Parathyroid adenoma (tissue), 2 donors: ENCODE results near the gene ZNF736.

Experiments
- H2AFZ ChIP-seq: fragments of 300-600 bp; sonication (generic); one replicate; pipeline ENCODE4 v1.7.0; 2017; ENCODE audit warnings: antibody characterized with exemption, mild to moderate bottlenecking
- H3K27ac ChIP-seq: fragments of 300-600 bp; sonication (generic); one replicate; pipeline ENCODE4 v1.7.0; 2017
- H3K27me3 ChIP-seq: fragments of 300-600 bp; sonication (generic); one replicate; pipeline ENCODE4 v1.7.0; 2017; ENCODE audit warnings: low read length; ENCODE audit not compliant: control insufficient read depth, insufficient read depth
- H3K36me3 ChIP-seq: fragments of 300-600 bp; sonication (generic); one replicate; pipeline ENCODE4 v1.7.0; 2017; ENCODE audit warnings: low read length; ENCODE audit not compliant: control insufficient read depth, insufficient read depth
- H3K4me1 ChIP-seq: fragments of 300-600 bp; sonication (generic); one replicate; pipeline ENCODE4 v1.7.0; 2017; ENCODE audit warnings: control low read depth
- H3K4me2 ChIP-seq: fragments of 300-600 bp; sonication (generic); one replicate; pipeline ENCODE4 v1.7.0; 2017; ENCODE audit warnings: low read length
- H3K4me3 ChIP-seq: fragments of 300-600 bp; sonication (generic); one replicate; pipeline ENCODE4 v1.7.0; 2017; ENCODE audit warnings: low read depth, low read length
- H3K79me2 ChIP-seq: fragments of 300-600 bp; sonication (generic); one replicate; pipeline ENCODE4 v1.7.0; 2017; ENCODE audit warnings: control low read depth
- H3K9ac ChIP-seq: fragments of 300-600 bp; sonication (generic); one replicate; pipeline ENCODE4 v1.7.0; 2017; ENCODE audit warnings: mild to moderate bottlenecking
- H3K9me3 ChIP-seq: fragments of 300-600 bp; sonication (generic); one replicate; pipeline ENCODE4 v1.7.0; 2017; ENCODE audit warnings: low read length; ENCODE audit not compliant: control insufficient read depth
- TF ChIP-seq, protein P1 (sequence below): fragments of 300-600 bp; sonication (generic); IDR thresholded peaks from one replicate; pipeline ENCODE4 v1.7.0; 2017; ENCODE audit warnings: antibody characterized with exemption, mild to moderate bottlenecking
- donor health status: primary hyperparathyroidism.

ZNF736 gene

DNA sequence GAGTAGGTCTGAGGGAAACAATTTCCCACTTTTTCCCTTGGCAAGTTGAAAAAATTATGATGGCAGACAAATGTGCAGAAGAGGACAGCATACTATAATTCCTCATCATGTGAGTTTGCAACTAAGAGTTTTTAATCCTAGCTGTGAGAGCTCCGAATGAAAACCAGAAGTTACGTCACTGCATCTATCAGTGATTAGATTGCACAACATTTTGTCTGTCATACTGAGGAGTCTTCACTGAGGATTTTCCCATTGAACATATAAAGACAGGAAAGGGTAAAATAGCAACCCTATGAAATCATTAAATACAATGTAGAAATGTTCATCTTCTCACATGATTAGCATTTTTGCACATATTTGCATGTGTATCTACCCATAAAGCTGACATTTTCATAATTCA, 45.8 kb downstream of the ZNF736 start:
- TF ChIP-seq, protein P1, sequence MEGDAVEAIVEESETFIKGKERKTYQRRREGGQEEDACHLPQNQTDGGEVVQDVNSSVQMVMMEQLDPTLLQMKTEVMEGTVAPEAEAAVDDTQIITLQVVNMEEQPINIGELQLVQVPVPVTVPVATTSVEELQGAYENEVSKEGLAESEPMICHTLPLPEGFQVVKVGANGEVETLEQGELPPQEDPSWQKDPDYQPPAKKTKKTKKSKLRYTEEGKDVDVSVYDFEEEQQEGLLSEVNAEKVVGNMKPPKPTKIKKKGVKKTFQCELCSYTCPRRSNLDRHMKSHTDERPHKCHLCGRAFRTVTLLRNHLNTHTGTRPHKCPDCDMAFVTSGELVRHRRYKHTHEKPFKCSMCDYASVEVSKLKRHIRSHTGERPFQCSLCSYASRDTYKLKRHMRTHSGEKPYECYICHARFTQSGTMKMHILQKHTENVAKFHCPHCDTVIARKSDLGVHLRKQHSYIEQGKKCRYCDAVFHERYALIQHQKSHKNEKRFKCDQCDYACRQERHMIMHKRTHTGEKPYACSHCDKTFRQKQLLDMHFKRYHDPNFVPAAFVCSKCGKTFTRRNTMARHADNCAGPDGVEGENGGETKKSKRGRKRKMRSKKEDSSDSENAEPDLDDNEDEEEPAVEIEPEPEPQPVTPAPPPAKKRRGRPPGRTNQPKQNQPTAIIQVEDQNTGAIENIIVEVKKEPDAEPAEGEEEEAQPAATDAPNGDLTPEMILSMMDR = no peak
- H3K4me3 ChIP-seq = no peak overlapping the region
- no peaks in the 10 kb centered on the region for H3K27me3 ChIP-seq
- no peak overlapping the region for H2AFZ ChIP-seq
- H3K9ac ChIP-seq = no peak overlapping the region
- H3K4me2 ChIP-seq = no peak overlapping the region
- no peaks in the 10 kb centered on the region for H3K79me2 ChIP-seq
- H3K9me3 ChIP-seq = no peaks in the 10 kb centered on the region
- no peak overlapping the region for H3K27ac ChIP-seq
- H3K36me3 ChIP-seq = no peaks in the 10 kb centered on the region
- no peaks in the 10 kb centered on the region for H3K4me1 ChIP-seq

DNA sequence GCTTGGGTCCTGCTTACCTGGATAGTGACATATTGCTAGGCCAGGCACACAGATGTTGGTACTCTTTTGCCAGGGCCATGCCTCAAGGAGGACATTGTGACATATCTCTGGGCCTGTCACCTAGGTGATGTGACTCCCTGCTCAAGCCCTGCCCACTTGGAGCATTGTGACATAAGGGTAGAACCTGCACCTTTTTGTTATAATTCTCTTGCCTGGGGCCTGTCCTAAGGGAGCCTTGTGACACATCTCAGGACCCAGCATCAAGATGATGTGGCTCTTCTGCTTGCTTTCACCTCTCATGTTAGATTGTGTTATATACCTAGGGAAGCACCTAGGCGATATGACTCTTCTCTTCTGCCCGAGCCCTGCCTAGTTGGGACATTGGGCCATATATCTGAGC, 57.4 kb downstream of the ZNF736 start:
- no peak overlapping the region for H2AFZ ChIP-seq
- H3K27ac ChIP-seq = no peak overlapping the region
- H3K27me3 ChIP-seq = no peaks in the 10 kb centered on the region
- H3K79me2 ChIP-seq = no peaks in the 10 kb centered on the region
- TF ChIP-seq, protein P1 = no peak
- H3K36me3 ChIP-seq = no peaks in the 10 kb centered on the region
- no peaks in the 10 kb centered on the region for H3K4me1 ChIP-seq
- no peak overlapping the region for H3K4me3 ChIP-seq
- no peak overlapping the region for H3K4me2 ChIP-seq
- H3K9ac ChIP-seq = no peak overlapping the region
- no peaks in the 10 kb centered on the region for H3K9me3 ChIP-seq

DNA sequence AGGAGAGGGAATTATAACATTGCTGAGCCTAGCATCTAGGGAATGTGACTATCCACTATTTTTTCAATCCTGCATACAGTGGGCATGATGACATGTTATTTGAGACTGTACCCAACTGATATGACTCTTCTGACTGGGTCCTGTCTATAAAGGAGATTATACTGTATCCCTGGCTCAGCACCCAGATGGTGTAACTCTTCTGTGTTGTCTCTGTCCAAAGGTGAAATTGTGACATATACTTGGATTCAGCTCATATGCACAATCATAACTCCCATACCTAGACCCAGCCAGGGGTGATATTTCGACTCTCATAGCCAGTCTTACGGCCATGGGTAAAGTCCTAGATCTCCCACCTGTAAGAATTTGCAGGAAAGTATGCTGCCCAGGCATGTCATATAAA, 59.3 kb downstream of the ZNF736 start:
- Histone ChIP-seq H3K36me3 (no peaks in the 10 kb centered on the region), H3K4me3 (no peak overlapping the region), H3K4me1 (no peaks in the 10 kb centered on the region), H3K79me2 (no peaks in the 10 kb centered on the region), H3K9me3 (no peaks in the 10 kb centered on the region), H3K4me2 (no peak overlapping the region), H3K27me3 (no peaks in the 10 kb centered on the region), H3K9ac (no peak overlapping the region), H3K27ac (no peak overlapping the region), H2AFZ (no peak overlapping the region)
- TF ChIP-seq, protein P1 = no peak

DNA sequence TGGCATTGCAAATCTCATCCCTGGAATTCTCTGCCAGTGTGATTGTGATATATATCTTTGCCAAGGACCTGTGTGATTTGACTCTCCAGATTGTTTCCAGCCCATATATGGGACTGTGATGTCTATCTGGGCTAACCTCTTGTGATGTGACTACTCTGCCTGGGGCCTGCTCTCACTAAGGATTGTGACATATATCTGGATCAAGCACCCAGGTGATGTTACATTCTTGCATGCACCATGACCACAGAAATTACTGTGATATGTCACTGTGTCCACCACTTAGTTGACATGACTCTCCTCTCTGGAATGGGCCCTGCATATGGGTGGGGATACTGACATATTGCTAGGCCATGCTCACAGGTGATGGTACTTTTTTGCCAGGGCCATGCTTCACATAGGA, 86.6 kb downstream of the ZNF736 start:
- Histone ChIP-seq H3K27me3 (no peaks in the 10 kb centered on the region), H3K36me3 (no peaks in the 10 kb centered on the region), H2AFZ (no peak overlapping the region), H3K9me3 (no peaks in the 10 kb centered on the region), H3K9ac (no peak overlapping the region), H3K4me3 (no peak overlapping the region), H3K4me1 (no peaks in the 10 kb centered on the region), H3K79me2 (no peaks in the 10 kb centered on the region), H3K27ac (no peak overlapping the region), H3K4me2 (no peak overlapping the region)
- TF ChIP-seq, protein P1 = no peak
